ENCODE measurements around the gene SDK1.

- TF ChIP-seq ZNF138 (tag by site-specific recombination; IDR thresholded peaks at IDR 0.05; ENCODE audit: borderline replicate concordance) (no peak), CTCF (tag by site-specific recombination; IDR thresholded peaks at IDR 0.05) (no peak), ZNF132 (tag by site-specific recombination; IDR thresholded peaks at IDR 0.05; ENCODE audit: borderline replicate concordance) (no peak), KLF9 (tag by site-specific recombination; IDR thresholded peaks at IDR 0.05; ENCODE audit: low read depth) (no peak), KLF1 (tag by site-specific recombination; IDR thresholded peaks at IDR 0.05) (no peak), EGR2 (tag by site-specific recombination; IDR thresholded peaks at IDR 0.05; ENCODE audit: low read depth) (no peak), HOXA7 (CRISPR knock-in tag; IDR thresholded peaks at IDR 0.05; ENCODE audit: borderline replicate concordance) (no peak), KLF16 (tag by site-specific recombination; IDR thresholded peaks at IDR 0.05) (no peak), ZNF449 (tag by site-specific recombination; IDR thresholded peaks at IDR 0.05) (no peak), ZNF324 (tag by site-specific recombination; IDR thresholded peaks at IDR 0.05) (no peak), YY1 (tag by site-specific recombination; IDR thresholded peaks at IDR 0.05) (no peak), MEIS1 (CRISPR knock-in tag; IDR thresholded peaks at IDR 0.05; ENCODE audit: borderline replicate concordance) (no peak), ZNF664 (tag by site-specific recombination; IDR thresholded peaks at IDR 0.05) (no peak), ZNF777 (tag by site-specific recombination; IDR thresholded peaks at IDR 0.05; ENCODE audit: borderline replicate concordance) (no peak)
These were observed 943.6 kb downstream of the SDK1 start for GRCh38 chr7:4244635-4245034.

Data from HEK293 (cell line).